ENCODE data around the gene CNKSR3. TPM values are rescaled to one million over a fixed set of nuclear protein-coding genes. Genes with fewer than 3 reads are reported as not detected.

The CNKSR3 gene
- total RNA-seq, 1 donor, result 4.7 TPM

- no peak for TF ChIP-seq CTCF (IDR thresholded peaks at IDR 0.05; ENCODE audit: insufficient read depth, low read depth, low read length)
- no peak overlapping the region for H3K4me3 ChIP-seq (ENCODE audit: low read depth, low read length)
- DNase-seq (ENCODE audit: low read depth), result peak; percentile 56
These were observed 35.6 kb downstream of the CNKSR3 start for GRCh38 chr6:154474648-154475428.

DNA sequence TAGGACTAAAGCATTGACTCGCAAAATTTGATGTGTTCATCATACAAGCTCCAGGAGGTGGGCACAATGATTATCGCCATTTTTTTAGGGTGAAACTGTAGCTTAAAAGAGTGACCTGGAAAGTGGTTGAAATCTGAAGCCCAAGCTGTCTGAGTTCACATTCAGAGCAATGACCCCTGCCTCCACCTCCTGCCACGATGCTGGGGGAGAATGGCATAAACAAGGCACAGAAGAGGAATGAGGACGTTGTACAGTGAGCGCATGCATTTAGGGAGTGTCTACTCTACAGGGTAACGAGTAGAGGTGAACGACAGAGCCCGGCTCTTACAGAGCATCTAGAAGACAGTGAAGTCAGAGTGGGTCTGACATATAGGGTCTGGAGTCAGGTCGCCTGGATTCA is 37.2 kb downstream of the CNKSR3 start:
- DNase-seq (ENCODE audit: low read depth), result no peak
- H3K4me3 ChIP-seq (ENCODE audit: low read depth, low read length), result no peak overlapping the region
- no peak for TF ChIP-seq CTCF (IDR thresholded peaks at IDR 0.05; ENCODE audit: insufficient read depth, low read depth, low read length)

DNA sequence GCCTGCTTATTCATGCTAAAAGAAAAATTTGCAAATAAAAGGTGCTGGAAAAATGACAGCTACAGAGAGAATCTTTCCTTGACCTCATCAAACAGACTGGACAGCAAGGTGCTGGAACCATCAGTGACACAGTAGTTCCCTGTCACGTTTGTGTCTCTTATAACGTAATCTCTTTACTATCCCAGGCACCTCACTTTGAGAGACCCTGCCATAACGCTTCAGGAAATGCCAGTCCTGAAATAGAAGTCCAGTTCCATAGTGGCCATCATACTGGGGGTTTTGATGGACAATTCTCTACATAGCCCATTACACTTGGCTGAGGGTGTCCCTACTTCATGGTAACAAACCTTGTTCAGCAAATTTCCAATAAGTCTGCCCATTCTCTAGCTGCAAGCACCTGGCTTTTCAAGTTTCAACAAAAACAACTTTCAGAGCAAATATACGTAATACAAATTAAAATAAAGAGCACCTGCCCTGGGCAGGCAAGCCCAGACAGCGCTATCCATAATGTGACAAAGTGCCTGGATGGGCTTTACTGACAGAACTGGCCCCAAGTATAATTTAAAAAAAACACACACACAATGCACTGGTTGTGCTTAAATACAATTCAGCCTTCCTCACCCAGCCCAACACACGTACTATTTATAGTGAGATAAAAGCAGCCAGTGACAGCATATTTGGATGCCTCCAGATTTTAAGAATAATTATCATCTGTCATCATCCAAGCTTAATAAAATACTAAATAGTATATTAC is 38.7 kb downstream of the CNKSR3 start:
- DNase-seq (ENCODE audit: low read depth), result no peak
- H3K4me3 ChIP-seq (ENCODE audit: low read depth, low read length), result no peak overlapping the region
- no peak for TF ChIP-seq CTCF (IDR thresholded peaks at IDR 0.05; ENCODE audit: insufficient read depth, low read depth, low read length)

GRCh38 chr6:154469306-154469935 is 41.1 kb downstream of the CNKSR3 start:
- no peak for DNase-seq (ENCODE audit: low read depth)
- TF ChIP-seq CTCF (IDR thresholded peaks at IDR 0.05; ENCODE audit: insufficient read depth, low read depth, low read length), result no peak
- H3K4me3 ChIP-seq (ENCODE audit: low read depth, low read length), result no peak overlapping the region

DNA sequence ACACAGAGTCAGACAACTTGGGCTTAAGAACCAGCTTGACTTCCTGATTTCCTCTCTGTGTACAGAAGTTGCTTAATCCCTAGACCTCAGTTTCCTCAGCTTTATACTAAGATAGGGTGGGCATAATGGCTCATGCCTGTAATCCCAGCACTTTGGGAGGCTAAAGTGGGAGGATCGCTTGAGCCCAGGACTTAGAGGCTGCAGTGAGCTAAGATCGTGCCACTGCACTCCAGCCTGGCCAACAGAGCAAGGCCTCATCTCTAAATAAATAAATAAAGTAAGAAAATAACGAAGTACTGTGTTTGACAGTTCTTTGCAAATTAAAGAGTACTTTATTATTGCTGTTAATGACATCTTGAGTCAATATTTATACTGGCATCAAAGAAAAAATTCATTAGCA is 41.7 kb downstream of the CNKSR3 start:
- H3K4me3 ChIP-seq (ENCODE audit: low read depth, low read length), result no peak overlapping the region
- no peak for TF ChIP-seq CTCF (IDR thresholded peaks at IDR 0.05; ENCODE audit: insufficient read depth, low read depth, low read length)
- DNase-seq (ENCODE audit: low read depth), result no peak

GRCh38 chr6:154466971-154467679 is 43.4 kb downstream of the CNKSR3 start:
- no peak overlapping the region for H3K4me3 ChIP-seq (ENCODE audit: low read depth, low read length)
- no peak for DNase-seq (ENCODE audit: low read depth)
- no peak for TF ChIP-seq CTCF (IDR thresholded peaks at IDR 0.05; ENCODE audit: insufficient read depth, low read depth, low read length)

All from fibroblast of villous mesenchyme (primary cell).